ENCODE measurements around the gene CD93.

DNA sequence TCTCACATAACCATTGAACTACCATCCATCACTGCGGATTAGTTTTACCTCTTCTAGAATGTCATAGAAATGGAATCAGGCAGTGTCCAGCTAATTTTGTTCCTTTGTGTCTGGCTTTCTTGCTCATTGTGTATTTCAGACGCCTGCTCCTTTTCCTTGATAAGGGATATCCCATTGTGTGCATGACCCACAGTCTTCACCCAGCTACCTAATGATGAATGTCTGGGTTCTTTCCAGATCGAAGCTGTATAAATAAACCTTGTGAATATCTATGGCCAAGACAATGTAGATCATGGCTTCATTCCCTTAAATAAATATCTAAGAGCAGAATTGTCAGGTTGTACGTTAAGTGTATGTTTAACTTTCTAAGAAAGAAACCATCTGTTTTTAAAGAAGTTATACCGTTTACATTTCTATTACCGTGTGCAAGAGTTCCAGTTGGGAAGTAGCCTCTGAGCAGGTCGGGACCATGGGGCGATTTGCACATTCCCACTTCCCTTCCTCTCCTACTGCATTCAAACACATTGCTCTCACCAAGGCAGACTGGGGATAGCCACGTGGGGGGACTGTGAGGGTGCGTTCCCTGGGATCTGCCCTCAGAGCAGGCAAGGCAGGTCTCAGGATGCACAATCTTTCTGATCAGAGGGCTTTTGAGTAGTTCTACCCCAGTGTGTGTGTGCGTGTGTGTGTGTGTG, 13.1 kb downstream of the CD93 start:
- TF ChIP-seq, protein P1, sequence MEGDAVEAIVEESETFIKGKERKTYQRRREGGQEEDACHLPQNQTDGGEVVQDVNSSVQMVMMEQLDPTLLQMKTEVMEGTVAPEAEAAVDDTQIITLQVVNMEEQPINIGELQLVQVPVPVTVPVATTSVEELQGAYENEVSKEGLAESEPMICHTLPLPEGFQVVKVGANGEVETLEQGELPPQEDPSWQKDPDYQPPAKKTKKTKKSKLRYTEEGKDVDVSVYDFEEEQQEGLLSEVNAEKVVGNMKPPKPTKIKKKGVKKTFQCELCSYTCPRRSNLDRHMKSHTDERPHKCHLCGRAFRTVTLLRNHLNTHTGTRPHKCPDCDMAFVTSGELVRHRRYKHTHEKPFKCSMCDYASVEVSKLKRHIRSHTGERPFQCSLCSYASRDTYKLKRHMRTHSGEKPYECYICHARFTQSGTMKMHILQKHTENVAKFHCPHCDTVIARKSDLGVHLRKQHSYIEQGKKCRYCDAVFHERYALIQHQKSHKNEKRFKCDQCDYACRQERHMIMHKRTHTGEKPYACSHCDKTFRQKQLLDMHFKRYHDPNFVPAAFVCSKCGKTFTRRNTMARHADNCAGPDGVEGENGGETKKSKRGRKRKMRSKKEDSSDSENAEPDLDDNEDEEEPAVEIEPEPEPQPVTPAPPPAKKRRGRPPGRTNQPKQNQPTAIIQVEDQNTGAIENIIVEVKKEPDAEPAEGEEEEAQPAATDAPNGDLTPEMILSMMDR (conservative IDR thresholded peaks at IDR 0.05 in 1 of 2, IDR thresholded peaks at IDR 0.05 in 1 of 2; ENCODE audit: low read depth in 1 of 2, low read length in 2 of 2), result no peak
- no peak for TF ChIP-seq EZH2 (IDR thresholded peaks at IDR 0.05; ENCODE audit: low read length, missing control alignments)
